NCI-H526 treated with DMSO at 0.1 percent for 48 hours (cell line): ENCODE measurements around the gene NOC3L.
"Not testable (repeated sequence)": the region's sequence is repeated elsewhere in the genome, so short reads cannot be mapped to it uniquely, and the experiment has no call there.

Source experiments
- DNase-seq: peaks from one replicate; lab custom pipeline; 2025; lab: John Stamatoyannopoulos, UW

Gene NOC3L, protein sequence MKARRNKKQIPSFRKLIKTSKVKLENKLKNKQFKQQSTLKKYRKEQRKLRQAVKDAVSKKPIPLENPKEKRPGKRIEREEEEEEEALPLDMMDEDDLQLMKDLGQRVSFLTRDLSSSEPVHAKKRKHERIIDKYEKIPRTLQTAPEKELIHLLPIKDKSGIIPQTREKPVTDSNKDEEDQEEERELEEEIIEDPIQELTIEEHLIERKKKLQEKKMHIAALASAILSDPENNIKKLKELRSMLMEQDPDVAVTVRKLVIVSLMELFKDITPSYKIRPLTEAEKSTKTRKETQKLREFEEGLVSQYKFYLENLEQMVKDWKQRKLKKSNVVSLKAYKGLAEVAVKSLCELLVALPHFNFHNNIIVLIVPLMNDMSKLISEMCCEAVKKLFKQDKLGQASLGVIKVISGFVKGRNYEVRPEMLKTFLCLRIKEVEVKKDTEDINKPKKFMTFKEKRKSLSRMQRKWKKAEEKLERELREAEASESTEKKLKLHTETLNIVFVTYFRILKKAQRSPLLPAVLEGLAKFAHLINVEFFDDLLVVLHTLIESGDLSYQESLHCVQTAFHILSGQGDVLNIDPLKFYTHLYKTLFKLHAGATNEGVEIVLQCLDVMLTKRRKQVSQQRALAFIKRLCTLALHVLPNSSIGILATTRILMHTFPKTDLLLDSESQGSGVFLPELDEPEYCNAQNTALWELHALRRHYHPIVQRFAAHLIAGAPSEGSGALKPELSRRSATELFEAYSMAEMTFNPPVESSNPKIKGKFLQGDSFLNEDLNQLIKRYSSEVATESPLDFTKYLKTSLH

GRCh38 chr10:94362360-94363250 is at the start of gene NOC3L:
TSS of gene NOC3L (minus strand) at chr10:94362939. CDS start at chr10:94362838, 101 bp downstream.
- DNase-seq, result peak; percentile 61

DNA sequence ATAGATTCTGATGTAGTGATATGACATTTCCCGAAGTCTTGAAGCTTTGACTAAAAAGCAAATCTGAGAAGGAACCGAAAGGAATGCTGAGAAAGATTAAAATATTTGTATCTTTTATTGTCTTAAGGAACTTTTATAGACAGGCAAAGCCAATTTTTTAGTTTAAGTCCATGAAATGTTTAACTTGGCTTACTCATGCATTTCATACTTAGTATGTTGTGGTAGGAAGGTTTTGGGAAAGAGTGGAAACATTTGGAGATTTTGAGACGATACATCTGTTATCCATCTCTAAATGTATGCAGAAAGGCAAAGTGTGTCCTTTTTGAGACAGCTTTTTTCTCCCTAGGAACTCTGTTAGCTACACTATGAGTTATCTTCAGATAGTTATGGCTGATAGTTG is 49.7 kb upstream of the NOC3L start:
- DNase-seq, result no peak

- DNase-seq, result no peak
Measured at GRCh38 chr10:94411304-94411703, 48.6 kb upstream of the NOC3L start.

DNA sequence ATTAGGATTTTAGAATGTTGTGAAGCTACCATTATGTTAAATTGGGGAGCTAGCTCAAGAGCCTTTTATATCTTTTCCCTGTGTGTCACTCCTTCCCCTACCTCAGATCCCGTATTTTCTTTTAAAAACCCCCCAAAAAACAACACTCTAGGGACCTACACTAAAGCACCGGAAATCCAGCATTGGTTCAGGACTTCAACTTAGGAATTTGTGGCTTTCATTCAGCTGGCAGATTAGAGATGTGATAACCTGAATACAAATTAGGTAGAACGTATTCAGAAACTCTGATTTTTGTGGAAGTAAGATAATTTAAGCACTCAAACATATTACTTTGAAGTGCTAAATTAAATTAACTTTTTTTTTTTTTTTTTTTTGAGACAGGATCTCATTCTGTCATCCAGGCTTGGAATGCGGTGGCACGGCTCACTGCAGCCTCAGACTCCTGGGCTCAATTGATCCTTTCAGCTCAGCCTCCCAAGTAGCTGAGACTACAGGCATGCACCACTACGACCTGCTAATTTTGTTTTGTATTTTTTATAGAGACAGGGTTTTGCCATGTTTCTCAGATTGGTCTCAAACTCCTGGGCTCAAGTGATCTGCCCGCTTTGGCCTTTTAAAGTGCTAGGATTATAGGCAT is 46.4 kb upstream of the NOC3L start:
- no peak for DNase-seq

DNA sequence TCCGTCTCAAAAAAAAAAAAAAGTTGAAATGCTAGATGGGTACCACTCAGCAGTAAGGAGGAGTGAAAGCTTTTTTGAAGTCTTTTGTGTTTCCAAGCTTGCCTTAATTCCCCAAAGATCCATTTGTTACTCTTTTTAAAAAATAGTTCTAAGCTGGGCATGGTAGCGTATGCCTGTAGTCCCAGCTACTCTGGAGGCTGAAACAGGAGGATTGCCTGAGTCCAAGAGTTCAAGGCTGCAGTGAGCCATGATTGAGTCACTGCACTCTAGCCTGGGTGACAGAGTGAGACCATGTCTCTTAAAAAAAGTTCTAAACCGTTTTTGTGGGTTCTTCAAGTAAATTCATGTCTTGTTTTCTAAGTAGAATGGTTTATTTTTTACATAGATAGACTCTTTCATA is 44.9 kb upstream of the NOC3L start:
- DNase-seq, result no peak

DNA sequence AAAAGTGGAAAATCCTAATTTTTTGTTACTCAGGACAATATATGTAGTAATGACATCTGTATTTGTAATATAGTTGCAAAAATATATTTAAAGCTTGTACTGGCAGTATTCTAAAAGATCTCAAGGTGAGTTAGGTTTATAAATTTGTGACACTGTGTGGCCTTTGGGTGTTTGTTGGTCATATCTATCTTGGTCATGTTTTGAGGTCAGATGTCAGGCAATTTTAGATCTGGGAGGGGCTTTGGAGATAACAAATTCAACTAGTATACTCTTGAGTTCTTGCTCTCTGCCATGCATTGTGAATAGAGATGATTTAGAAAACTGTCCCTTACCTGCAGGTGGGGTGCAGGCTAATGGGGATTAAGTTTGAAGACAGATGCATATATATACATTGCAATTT is 42.7 kb upstream of the NOC3L start:
- DNase-seq, result no peak

DNA sequence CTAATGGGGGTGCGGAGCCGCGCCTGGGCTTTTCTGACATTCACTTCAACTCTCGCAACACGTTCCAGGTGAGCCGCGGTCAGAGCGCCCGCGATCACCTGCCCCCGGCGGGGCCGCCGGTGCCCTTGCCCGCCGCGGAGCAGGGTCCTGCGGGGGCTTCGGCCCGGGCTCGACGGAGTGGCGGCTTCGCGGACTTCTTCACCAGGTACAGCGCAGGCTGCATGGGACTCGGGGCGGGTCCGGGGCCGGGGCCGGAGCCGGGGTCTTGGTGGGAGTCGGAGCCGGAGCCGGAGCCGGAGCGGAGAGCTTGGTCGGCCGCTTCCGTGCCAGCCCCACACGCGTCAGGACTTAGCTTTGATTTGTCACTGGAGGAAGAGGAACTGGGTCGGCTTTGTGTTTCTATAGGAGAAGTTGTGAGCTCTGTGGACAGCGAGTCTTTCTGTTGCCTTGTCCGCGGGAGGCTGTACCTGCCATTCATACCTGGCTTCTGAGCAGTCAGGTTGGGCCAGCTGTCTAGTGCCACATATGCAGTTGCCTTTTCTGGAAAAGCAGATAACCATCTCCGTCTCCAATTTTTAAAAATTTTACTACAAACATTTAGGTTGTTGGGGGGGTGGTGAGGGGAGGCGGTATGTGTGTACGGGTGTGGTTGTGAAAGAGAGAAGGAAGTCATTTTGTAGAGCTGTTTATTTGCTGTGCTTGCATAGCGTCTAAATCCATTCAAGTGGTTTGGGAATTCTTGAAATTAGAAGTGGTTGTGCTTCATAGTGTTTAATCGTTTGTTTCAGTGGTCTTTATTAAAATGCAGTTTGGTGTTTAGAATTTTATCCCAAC is 40.9 kb upstream of the NOC3L start:
- peak; percentile 48 for DNase-seq

DNA sequence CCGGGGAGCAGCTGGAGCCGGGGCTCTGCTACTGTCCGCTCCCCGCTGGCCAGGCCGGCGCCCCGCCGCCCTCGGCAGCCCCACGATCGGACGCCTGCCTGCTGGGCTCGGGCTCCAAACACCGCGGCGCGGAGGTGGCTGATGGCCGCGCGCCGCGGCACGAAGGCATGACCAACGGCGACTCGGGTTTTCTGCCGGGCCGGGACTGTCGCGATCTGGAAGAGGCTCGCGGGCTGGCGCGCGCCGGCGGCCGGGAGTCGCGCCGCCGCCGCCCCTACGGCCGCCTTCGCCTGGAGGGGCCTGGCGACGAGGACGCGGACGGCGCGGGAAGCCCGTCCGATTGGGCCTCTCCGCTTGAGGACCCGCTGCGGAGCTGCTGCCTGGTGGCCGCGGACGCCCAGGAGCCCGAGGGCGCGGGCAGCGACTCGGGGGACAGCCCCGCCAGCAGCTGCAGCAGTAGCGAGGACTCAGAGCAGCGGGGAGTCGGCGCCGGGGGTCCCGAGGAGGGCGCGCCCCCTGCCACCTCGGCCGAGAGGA is 40.2 kb upstream of the NOC3L start:
- peak; percentile 45 for DNase-seq

DNA sequence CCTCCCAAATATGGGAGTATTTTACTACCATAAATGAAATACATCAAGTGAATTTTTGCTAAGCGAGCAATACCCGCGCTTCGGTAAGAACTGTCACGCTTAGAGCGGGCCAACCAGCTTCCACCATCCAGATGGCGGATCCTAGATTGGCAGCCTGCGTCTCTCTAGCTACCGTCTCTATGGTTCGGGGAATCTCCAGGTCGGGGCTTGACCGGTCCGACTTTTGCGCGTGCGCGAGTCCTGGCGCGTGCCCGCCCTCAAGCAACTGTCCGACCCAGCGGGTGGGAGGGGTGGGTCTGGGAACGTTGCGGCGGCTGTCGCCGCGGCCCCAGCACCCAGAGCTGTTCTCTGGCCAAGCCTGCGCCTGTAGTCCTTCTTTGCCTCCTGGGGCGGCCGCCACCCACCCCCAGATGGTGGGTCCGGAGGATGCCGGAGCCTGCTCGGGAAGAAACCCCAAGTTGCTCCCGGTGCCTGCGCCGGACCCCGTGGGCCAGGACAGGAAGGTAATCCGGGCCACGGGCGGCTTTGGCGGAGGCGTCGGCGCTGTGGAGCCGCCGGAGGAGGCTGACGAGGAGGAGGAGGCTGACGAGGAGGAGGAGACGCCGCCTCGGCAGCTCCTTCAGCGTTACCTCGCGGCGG is 39.6 kb upstream of the NOC3L start, which contains the start of gene TBC1D12:
TBC1D12 (plus strand) TSS at position 338 of the 639 bp plus-strand sequence; CDS start at position 411, 73 bp downstream.
- DNase-seq, result peak; percentile 85

GRCh38 chr10:94398762-94399161 is 36.0 kb upstream of the NOC3L start:
- DNase-seq, result no peak

DNA sequence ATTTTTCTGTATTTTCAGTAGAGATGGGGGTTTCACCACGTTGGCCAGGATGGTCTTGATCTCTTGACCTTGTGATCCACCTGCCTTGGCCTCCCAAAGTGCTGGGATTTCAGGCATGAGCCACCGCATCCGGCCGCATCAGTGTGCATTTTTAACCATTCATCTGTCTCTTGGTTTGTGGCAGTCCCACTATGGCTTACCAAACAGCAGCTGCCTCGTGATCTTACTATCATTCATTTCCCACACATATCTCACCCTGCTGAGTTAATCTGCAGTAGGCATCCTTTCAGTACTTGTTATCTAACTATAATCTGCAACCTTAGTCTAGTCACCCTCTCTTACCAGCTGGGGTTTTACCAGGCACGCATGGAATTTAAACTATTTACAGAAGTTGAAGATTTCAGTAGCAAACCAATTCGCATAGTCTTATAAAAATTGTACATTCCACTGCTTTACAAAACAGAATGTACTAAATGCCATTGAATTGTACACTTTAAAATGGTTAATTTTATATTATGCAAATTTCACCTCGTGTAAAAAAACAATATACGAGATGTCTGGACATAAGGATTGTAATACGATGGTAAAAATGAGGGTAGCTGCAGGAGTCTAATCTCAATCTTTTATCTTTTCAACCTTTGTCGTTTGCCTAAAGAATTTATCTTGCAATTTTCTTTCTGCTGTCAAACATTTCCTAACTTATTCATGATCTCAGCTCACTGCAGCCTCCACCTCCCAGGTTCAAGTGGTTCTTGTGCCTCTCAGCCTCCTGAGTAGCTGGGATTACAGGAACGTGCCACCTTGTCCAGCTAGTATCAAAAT is 35.0 kb upstream of the NOC3L start:
- no peak for DNase-seq

GRCh38 chr10:94392117-94392516 is 29.4 kb upstream of the NOC3L start:
- not testable (repeated sequence) for DNase-seq

GRCh38 chr10:94385733-94386132 is 23.0 kb upstream of the NOC3L start:
- DNase-seq, result not testable (repeated sequence)

DNA sequence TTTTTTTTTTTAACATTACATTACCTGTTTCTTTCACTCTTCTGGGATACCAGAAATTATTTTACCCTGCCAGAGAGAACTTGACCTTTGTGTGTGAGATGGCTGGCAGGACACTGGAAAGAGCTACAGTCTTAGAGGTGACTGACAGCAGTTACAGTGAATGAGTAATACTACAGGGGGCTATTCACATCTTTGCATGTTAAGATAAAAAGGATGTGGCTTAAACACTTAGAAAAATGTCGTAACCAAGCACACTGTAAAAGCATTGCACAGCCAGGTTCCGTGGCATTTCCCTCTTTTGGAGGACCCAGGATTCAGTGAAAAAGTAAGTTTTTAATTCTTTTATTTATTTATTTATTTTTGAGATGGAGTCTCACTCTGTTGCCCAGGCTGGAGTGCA is 20.8 kb upstream of the NOC3L start:
- DNase-seq, result no peak

DNA sequence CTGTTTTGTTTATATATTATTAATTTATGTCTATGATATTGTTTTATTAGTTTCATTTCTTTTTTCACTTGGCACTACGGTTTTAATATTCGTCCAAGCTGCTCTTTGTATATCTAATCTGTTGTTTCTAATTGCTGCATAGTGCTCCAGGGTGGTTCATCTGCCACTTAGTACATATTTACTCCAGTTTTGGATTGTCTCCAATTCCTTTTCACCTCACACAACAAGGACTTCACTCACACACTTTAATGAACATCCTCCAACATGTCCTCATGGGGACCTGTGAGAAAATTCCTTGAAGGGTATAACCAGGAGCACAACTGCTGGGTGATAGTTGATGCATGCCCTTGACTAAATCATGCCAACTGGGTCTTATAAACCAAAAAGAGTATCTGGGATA is 14.1 kb upstream of the NOC3L start:
- no peak for DNase-seq

- DNase-seq, result no peak
Measured at GRCh38 chr10:94375374-94375773, 12.6 kb upstream of the NOC3L start.

GRCh38 chr10:94370501-94370900 is 7.8 kb upstream of the NOC3L start:
- no peak for DNase-seq

DNA sequence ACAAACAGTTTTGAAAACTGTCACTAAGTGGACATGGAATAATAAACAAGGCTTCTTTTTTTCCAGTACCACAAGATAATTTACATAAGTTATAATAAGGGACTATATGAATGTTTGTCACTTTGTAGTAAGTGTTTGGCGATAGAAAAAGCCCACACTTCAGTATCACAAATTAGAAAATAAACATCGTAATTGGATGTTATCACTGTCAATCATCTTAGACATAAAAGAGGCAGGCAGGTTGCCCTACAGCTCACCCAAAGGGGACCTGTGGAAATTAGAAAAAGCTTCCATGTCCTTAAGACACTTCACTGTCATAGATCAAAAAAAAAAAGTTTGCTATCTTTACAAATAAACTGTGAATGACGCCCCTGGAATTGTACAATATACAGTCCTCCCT is 3.6 kb upstream of the NOC3L start:
- DNase-seq, result no peak

GRCh38 chr10:94364482-94364881 is 1.7 kb upstream of the NOC3L start:
- DNase-seq, result no peak
